ENCODE measurements around the gene ARSJ. TPM values are rescaled to one million over a fixed set of nuclear protein-coding genes. Genes with fewer than 3 reads are reported as not detected.

ARSJ gene
- total RNA-seq, 1 donor from 2014 or later: 0.17 TPM

DNA sequence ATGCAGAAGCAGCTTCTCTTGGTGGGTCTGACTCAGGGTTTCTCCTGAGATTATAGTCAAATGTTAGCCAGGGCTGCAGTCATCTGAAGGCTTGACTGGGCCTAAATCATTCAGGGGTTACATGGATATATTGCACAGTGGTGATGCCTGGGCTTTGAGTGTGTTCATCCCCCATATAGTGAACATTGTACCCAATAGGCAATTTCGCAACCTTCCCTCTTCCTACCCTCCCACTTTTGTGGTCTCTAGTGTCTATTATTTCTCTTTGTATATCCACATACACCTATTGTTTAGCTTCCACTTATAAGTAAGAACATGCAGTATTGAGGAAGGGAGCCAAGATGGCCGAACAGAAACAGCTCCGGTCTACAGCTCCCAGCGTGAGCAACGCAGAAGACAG, 127.6 kb downstream of the ARSJ start:
- Mint-ChIP-seq H3K36me3 (ENCODE audit: unreplicated experiment) (no peaks in the 10 kb centered on the region), H3K27ac (ENCODE audit: unreplicated experiment) (no peak overlapping the region), H3K27me3 (ENCODE audit: unreplicated experiment) (no peaks in the 10 kb centered on the region), H3K4me1 (ENCODE audit: low read depth, unreplicated experiment) (no peaks in the 10 kb centered on the region), H3K9me3 (ENCODE audit: unreplicated experiment) (no peaks in the 10 kb centered on the region), H3K4me3 (ENCODE audit: unreplicated experiment) (no peak overlapping the region)
- DNase-seq: no peak
- TF ChIP-seq, protein P1, sequence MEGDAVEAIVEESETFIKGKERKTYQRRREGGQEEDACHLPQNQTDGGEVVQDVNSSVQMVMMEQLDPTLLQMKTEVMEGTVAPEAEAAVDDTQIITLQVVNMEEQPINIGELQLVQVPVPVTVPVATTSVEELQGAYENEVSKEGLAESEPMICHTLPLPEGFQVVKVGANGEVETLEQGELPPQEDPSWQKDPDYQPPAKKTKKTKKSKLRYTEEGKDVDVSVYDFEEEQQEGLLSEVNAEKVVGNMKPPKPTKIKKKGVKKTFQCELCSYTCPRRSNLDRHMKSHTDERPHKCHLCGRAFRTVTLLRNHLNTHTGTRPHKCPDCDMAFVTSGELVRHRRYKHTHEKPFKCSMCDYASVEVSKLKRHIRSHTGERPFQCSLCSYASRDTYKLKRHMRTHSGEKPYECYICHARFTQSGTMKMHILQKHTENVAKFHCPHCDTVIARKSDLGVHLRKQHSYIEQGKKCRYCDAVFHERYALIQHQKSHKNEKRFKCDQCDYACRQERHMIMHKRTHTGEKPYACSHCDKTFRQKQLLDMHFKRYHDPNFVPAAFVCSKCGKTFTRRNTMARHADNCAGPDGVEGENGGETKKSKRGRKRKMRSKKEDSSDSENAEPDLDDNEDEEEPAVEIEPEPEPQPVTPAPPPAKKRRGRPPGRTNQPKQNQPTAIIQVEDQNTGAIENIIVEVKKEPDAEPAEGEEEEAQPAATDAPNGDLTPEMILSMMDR (IDR thresholded peaks at IDR 0.05; ENCODE audit: partially characterized antibody, unreplicated experiment): no peak

Other genes starting within 250 kb of the ARSJ start
- 24.8 TPM for gene CAMK2D, start 217.9 kb downstream of the ARSJ start, total RNA-seq (ENCODE audit: unreplicated experiment)

Measured in glutamatergic neuron (in vitro differentiated cells).